Skeletal muscle cell (primary cell): ENCODE measurements around the gene DPP9.
A peak's percentile ranks its signal among the peaks of the same experiment; 100 is the strongest.
"Not testable (repeated sequence)": the region's sequence is repeated elsewhere in the genome, so short reads cannot be mapped to it uniquely, and the experiment has no call there.

ENCODE experiments used
- DNase-seq: peaks from one replicate; pipeline ENCODE4 v3.0.0-alpha.2; 2010; ENCODE audit warnings: low read depth
- H3K4me3 ChIP-seq: 2 replicates; pipeline ENCODE4 v1.5.1; 2011; ENCODE audit warnings: low read depth, mild to moderate bottlenecking, control low read depth, low read length, moderate library complexity

The DPP9 gene

GRCh38 chr19:4723595-4724514, at the start of gene DPP9:
Gene DPP9 (minus strand): TSS chr19:4723842. CDS start chr19:4719906, 3,936 bp downstream.
- H3K4me3 ChIP-seq = peak within 1 kb of the TSS; percentile 97
- peak; percentile 93 for DNase-seq

GRCh38 chr19:4773047-4773640, 49.5 kb upstream of the DPP9 start:
- no peak for DNase-seq
- no peak overlapping the region for H3K4me3 ChIP-seq

GRCh38 chr19:4772566-4772965, 48.9 kb upstream of the DPP9 start:
- no peak for DNase-seq
- H3K4me3 ChIP-seq = no peak overlapping the region

GRCh38 chr19:4768934-4769777, 45.5 kb upstream of the DPP9 start:
- H3K4me3 ChIP-seq = no peak overlapping the region
- peak; percentile 33 for DNase-seq

- DNase-seq = no peak
- H3K4me3 ChIP-seq = no peak overlapping the region
These were observed 40.7 kb upstream of the DPP9 start for GRCh38 chr19:4764393-4764660.

- no peak for DNase-seq
- H3K4me3 ChIP-seq = no peak overlapping the region
These were observed 39.4 kb upstream of the DPP9 start for GRCh38 chr19:4763021-4763420.

- peak overlapping the region; percentile 41 for H3K4me3 ChIP-seq
- no peak for DNase-seq
These were observed 36.6 kb upstream of the DPP9 start for GRCh38 chr19:4760285-4760650.

- DNase-seq = peak; percentile 39
- H3K4me3 ChIP-seq = peak overlapping the region; percentile 41
These were observed 36.0 kb upstream of the DPP9 start for GRCh38 chr19:4759388-4760284.

- DNase-seq = no peak
These were observed 35.0 kb upstream of the DPP9 start for GRCh38 chr19:4758659-4759058.

GRCh38 chr19:4758082-4758481, 34.4 kb upstream of the DPP9 start:
- no peak overlapping the region for H3K4me3 ChIP-seq
- no peak for DNase-seq

More at GRCh38 chr19:4758659-4759058, 35.0 kb upstream of the DPP9 start:
- no peak overlapping the region for H3K4me3 ChIP-seq

GRCh38 chr19:4755459-4755858, 31.8 kb upstream of the DPP9 start:
- no peak overlapping the region for H3K4me3 ChIP-seq
- no peak for DNase-seq

GRCh38 chr19:4754248-4754647, 30.6 kb upstream of the DPP9 start:
- no peak for DNase-seq
- H3K4me3 ChIP-seq = no peak overlapping the region

- DNase-seq = no peak
These were observed 26.4 kb upstream of the DPP9 start for GRCh38 chr19:4749870-4750590.

GRCh38 chr19:4748589-4748988, 24.9 kb upstream of the DPP9 start:
- no peak overlapping the region for H3K4me3 ChIP-seq
- no peak for DNase-seq

More at GRCh38 chr19:4749870-4750590, 26.4 kb upstream of the DPP9 start:
- H3K4me3 ChIP-seq = no peak overlapping the region

- no peak overlapping the region for H3K4me3 ChIP-seq
- DNase-seq = no peak
These were observed 24.5 kb upstream of the DPP9 start for GRCh38 chr19:4748185-4748584.

GRCh38 chr19:4745986-4746385, 22.3 kb upstream of the DPP9 start:
- no peak for DNase-seq
- no peak overlapping the region for H3K4me3 ChIP-seq

GRCh38 chr19:4745175-4745574, 21.5 kb upstream of the DPP9 start:
- not testable (repeated sequence) for DNase-seq, H3K4me3 ChIP-seq

- peak; percentile 81 for DNase-seq
- H3K4me3 ChIP-seq = no peak overlapping the region
These were observed 21.0 kb upstream of the DPP9 start for GRCh38 chr19:4744451-4745174.
